Left ventricle myocardium inferior (tissue), 1 donor: Measurements from ENCODE around the gene RGS19. TPM values are rescaled to one million over a fixed set of nuclear protein-coding genes. Genes with fewer than 3 reads are reported as not detected.

Experiments
- DNase-seq: peaks from one replicate; pipeline ENCODE4 v3.0.0-alpha.2; 2020
- H3K27ac ChIP-seq: fragments of 200-600 bp; replicated peaks from 2 replicates; pipeline ENCODE4 v1.8.0; 2021
- H3K27me3 ChIP-seq: fragments of 200-600 bp; 2 replicates; pipeline ENCODE4 v1.8.0; 2021; ENCODE audit warnings: low read depth
- H3K36me3 ChIP-seq: fragments of 200-600 bp; 2 replicates; pipeline ENCODE4 v1.8.0; 2021
- H3K4me1 ChIP-seq: fragments of 200-600 bp; 2 replicates; pipeline ENCODE4 v1.8.0; 2021
- H3K4me3 ChIP-seq: fragments of 200-600 bp; 2 replicates; pipeline ENCODE4 v1.8.0; 2021; ENCODE audit warnings: mild to moderate bottlenecking, moderate library complexity
- H3K9me3 ChIP-seq: fragments of 200-600 bp; replicated peaks from 2 replicates; pipeline ENCODE4 v1.8.0; 2021
- intact Hi-C: fragments of 100-400 bp; cut with micrococcal nuclease; formaldehyde crosslinking; loops from one replicate; pipeline ENCODE4 v1.11.0; 2022
- total RNA-seq: library from RNA; stranded (reverse); fragmentation: NEBNext Ultra II Directional; extraction: Animal tissue kit (Norgen Biotek cat#: 25700); gene quantifications from one replicate; pipeline ENCODE4 v1.2.1, GENCODE V29; 2021
- TF ChIP-seq, protein P1 (sequence below): fragments of 200-600 bp; IDR thresholded peaks from 2 replicates; pipeline ENCODE4 v1.8.0; 2021; ENCODE audit warnings: antibody characterized with exemption, mild to moderate bottlenecking, borderline replicate concordance
- donor health status: DM: no; HTN: yes; CAD: no; lungs with severe emphysema.

The RGS19 gene
- total RNA-seq, 1 donor from 2014 or later: 6.1 TPM

DNA sequence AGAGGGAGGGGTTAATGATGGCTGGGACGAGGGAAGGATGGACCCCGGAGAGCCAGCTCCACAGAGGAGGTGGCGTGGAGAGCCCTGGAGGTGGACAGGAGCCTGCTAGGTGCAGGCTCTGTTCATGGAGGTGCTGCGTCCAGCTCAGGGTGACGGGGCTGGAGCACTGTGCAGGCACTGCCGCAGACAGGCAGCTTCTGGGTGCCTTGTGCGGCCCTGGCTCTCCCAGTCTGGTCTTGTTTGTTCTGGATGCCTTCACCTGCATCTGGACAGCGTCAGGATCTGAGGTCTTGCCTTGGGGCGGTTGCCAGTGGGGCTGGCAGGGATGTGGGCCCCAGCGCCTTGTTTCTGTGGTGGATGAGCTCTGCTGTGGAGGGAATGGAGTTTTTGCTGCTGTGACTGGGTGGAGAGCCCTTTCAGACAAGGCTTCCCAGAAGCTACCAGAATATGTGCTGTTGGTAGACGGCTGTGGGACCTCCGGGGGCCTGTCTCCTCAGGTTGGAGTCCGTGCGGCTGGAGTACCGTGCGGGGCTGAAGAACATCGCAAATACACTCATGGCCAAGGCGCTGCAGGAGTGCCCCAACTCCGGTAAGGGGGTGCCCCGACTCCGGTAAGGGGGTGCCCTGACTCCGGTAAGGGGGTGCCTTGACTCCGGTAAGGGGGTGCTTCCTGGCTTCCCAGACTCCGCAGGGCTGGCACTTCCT is 51.2 kb downstream of the RGS19 start:
- H3K27me3 ChIP-seq: no peaks in the 10 kb centered on the region
- H3K4me3 ChIP-seq: no peak overlapping the region
- no peaks in the 10 kb centered on the region for H3K9me3 ChIP-seq
- DNase-seq: no peak
- intact Hi-C loops: no loop called here
- TF ChIP-seq, protein P1, sequence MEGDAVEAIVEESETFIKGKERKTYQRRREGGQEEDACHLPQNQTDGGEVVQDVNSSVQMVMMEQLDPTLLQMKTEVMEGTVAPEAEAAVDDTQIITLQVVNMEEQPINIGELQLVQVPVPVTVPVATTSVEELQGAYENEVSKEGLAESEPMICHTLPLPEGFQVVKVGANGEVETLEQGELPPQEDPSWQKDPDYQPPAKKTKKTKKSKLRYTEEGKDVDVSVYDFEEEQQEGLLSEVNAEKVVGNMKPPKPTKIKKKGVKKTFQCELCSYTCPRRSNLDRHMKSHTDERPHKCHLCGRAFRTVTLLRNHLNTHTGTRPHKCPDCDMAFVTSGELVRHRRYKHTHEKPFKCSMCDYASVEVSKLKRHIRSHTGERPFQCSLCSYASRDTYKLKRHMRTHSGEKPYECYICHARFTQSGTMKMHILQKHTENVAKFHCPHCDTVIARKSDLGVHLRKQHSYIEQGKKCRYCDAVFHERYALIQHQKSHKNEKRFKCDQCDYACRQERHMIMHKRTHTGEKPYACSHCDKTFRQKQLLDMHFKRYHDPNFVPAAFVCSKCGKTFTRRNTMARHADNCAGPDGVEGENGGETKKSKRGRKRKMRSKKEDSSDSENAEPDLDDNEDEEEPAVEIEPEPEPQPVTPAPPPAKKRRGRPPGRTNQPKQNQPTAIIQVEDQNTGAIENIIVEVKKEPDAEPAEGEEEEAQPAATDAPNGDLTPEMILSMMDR: no peak
- peaks cover 97% of the 10 kb centered on the region for H3K36me3 ChIP-seq
- no peaks in the 10 kb centered on the region for H3K4me1 ChIP-seq
- H3K27ac ChIP-seq: no peak overlapping the region

DNA sequence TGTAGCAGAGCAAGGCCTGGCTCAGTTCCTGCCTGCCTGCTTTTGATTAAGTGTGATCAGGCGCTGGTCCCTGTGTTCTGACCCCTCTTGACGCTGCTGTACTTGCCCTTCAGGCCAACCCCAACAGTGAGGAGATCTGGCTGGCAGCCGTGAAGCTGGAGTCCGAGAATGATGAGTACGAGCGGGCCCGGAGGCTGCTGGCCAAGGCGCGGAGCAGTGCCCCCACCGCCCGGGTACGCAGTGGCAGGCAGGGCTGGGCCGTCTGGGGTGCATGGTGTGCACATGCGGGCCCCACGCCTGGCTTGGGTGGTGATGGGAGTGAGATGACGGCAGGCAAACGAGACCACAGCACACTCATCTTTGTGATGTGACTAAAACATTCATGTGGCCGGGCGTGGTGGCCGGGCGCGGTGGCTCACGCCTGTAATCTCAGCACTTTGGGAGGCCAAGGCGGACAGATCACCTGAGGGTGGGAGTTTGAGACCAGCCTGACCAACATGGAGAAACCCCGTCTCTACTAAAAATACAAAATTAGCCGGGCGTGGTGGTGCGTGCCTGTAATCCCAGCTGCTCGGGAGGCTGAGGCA is 53.4 kb downstream of the RGS19 start:
- H3K36me3 ChIP-seq: peaks cover 93% of the 10 kb centered on the region
- no peak overlapping the region for H3K4me3 ChIP-seq
- H3K27ac ChIP-seq: no peak overlapping the region
- H3K27me3 ChIP-seq: no peaks in the 10 kb centered on the region
- TF ChIP-seq, protein P1: no peak
- H3K4me1 ChIP-seq: no peaks in the 10 kb centered on the region
- H3K9me3 ChIP-seq: no peaks in the 10 kb centered on the region
- no peak for DNase-seq
- intact Hi-C loops: no loop called here

DNA sequence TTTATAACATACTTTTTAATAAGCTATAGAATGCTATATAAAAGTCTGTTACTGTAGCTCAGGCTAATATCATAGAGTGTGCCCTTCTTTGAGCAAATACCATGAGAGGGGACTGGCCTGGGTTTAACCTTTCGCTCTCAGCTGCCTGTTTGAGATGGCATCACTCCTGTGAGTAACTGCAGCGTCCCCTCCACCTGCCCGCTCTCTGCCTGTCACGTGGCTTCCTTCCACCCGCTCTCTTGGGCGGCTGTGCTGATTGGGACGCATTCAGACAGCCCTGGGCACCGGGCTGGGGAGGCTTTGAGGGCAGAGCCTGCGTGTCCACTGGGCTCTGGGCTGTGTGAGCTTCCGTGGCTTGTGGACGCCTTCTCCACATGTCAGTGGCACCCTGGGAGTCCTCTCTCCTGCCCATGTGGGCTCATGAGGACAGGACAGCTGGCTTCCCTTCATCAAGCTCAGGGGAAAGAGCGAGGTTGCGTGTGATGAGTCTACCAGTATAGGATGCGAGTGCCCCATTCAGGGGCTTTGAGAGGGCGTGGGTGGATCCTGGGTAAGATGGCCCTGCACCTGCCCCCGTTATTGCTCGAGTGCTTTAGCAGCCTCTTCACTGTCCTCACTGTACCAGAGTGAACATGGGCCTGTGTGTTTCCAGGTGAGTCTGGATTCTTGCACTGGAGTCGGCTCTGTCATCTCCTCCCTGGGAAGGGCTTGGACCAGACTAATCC is 54.1 kb downstream of the RGS19 start:
- DNase-seq: no peak
- no peaks in the 10 kb centered on the region for H3K9me3 ChIP-seq
- H3K4me3 ChIP-seq: no peak overlapping the region
- H3K27me3 ChIP-seq: no peaks in the 10 kb centered on the region
- TF ChIP-seq, protein P1: no peak
- intact Hi-C loops: no loop called here
- H3K4me1 ChIP-seq: no peaks in the 10 kb centered on the region
- H3K36me3 ChIP-seq: peaks cover 92% of the 10 kb centered on the region
- no peak overlapping the region for H3K27ac ChIP-seq

DNA sequence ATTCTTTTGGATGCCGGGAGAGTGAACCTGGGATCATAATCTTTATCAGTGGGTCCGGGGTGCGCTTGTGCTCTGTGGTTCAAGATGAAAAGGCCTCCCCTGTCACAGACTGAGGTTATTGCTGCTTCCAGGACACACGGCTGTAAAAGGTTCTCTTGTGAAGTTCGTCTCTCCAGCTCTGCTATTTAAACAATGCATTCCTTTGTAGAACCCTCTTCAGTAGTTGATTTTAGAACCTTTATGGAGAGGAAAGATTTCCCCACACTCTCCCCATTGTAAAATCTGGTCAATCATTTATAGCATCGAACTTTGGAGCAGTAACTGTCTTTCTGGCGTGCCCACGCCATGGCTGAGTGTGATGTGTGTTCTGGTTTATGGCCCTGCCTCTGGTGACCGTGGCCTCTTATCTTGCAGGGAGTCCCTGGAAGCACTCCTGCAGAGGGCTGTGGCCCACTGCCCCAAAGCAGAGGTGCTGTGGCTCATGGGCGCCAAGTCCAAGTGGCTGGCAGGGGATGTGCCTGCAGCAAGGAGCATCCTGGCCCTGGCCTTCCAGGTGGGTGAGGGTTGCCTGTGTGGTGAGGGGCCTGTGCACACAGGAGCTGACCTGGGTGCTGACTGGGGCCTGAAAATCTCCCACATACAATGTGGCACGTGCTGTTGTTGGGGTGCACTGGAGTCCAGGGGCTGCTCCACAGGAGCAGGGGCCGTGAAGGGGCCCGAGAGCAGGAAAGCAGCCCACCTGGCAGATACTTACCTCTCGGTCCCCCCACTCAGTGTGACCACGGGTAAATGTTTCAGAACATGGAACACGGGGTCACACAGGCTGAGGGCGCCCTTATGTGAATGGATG is 55.0 kb downstream of the RGS19 start:
- no peaks in the 10 kb centered on the region for H3K4me1 ChIP-seq
- H3K36me3 ChIP-seq: peaks cover 92% of the 10 kb centered on the region
- H3K9me3 ChIP-seq: no peaks in the 10 kb centered on the region
- no peak overlapping the region for H3K4me3 ChIP-seq
- no peak overlapping the region for H3K27ac ChIP-seq
- H3K27me3 ChIP-seq: no peaks in the 10 kb centered on the region
- TF ChIP-seq, protein P1: no peak
- intact Hi-C loops: no loop called here
- no peak for DNase-seq
